Naive B cell (primary cell): Measurements from ENCODE around the gene ZP4. TPM values are rescaled to one million over a fixed set of nuclear protein-coding genes. Genes with fewer than 3 reads are reported as not detected.

Source experiments
- ATAC-seq, 2 donors: fragments of 150-1000 bp; cut with Tn5 transposase; 2 replicates each; pipeline ENCODE4 v1.10.0; 2021; ENCODE audit warnings: low read depth in 2 of 2, mild to moderate bottlenecking in 2 of 2, moderate library complexity in 2 of 2
- DNase-seq: peaks from one replicate; pipeline ENCODE4 v3.0.0; 2022
- H3K27ac Mint-ChIP-seq, 6 donors: one replicate each; pipeline ENCODE4 v1.8.0; 2020 to 2022; ENCODE audit warnings: mild to moderate bottlenecking in 6 of 6, mixed read lengths in 6 of 6, moderate library complexity in 5 of 6, inconsistent platforms in 2 of 6
- H3K27me3 Mint-ChIP-seq, 3 donors: one replicate each; pipeline ENCODE4 v1.8.0; 2021 to 2022; ENCODE audit warnings: mixed read lengths in 3 of 3, mild to moderate bottlenecking in 1 of 3
- H3K36me3 Mint-ChIP-seq, 2 donors: one replicate each; pipeline ENCODE4 v1.8.0; 2020 to 2022; ENCODE audit warnings: mixed read lengths in 2 of 2, inconsistent platforms in 1 of 2, mild to moderate bottlenecking in 1 of 2
- H3K4me1 Mint-ChIP-seq, 3 donors: one replicate each; pipeline ENCODE4 v1.8.0; 2020 to 2022; ENCODE audit warnings: mixed read lengths in 3 of 3, inconsistent platforms in 1 of 3, mild to moderate bottlenecking in 1 of 3, moderate library complexity in 1 of 3
- H3K4me3 Mint-ChIP-seq, 8 donors: one replicate each; pipeline ENCODE4 v1.8.0; 2020 to 2022; ENCODE audit warnings: mild to moderate bottlenecking in 8 of 8, mixed read lengths in 8 of 8, moderate library complexity in 8 of 8, inconsistent platforms in 2 of 8
- H3K9me3 Mint-ChIP-seq, 7 donors: one replicate each; pipeline ENCODE4 v1.8.0; 2020 to 2022; ENCODE audit warnings: mixed read lengths in 7 of 7, mild to moderate bottlenecking in 5 of 7, inconsistent platforms in 2 of 7, moderate library complexity in 1 of 7
- polyA plus RNA-seq, 6 donors: library from polyadenylated mRNA; unstranded; fragments of 300-500 nt; fragmentation: Illumina TruSeq; gene quantifications; one replicate each; pipeline ENCODE4 v1.2.3, GENCODE V29; 2021; ENCODE audit warnings: low read depth in 6 of 6

ZP4 gene
- not detected for polyA plus RNA-seq

- Mint-ChIP-seq H3K4me1 (no peaks in the 10 kb centered on the region), H3K9me3 (peaks cover 0 to 5% (median 0%) of the 10 kb centered on the region in 7 donors)
These were observed at the start of gene ZP4 for GRCh38 chr1:237890822-237891221. ZP4 (minus strand) TSS chr1:237890922; CDS start chr1:237890635, 287 bp downstream.

GRCh38 chr1:237938553-237938952 lies 47.8 kb upstream of the ZP4 start:
- DNase-seq = no peak
- no peak for ATAC-seq
- peaks cover 0 to 8% (median 4%) of the 10 kb centered on the region in 7 donors for H3K9me3 Mint-ChIP-seq
- H3K4me3 Mint-ChIP-seq = no peak overlapping the region
- H3K36me3 Mint-ChIP-seq = no peaks in the 10 kb centered on the region
- no peaks in the 10 kb centered on the region for H3K4me1 Mint-ChIP-seq
- no peak overlapping the region for H3K27ac Mint-ChIP-seq
- no peaks in the 10 kb centered on the region for H3K27me3 Mint-ChIP-seq

More at GRCh38 chr1:237890822-237891221, at the start of gene ZP4:
- ATAC-seq (no peak), DNase-seq (no peak)
- H3K4me3 Mint-ChIP-seq = no peak within 1 kb of the TSS
- H3K27ac Mint-ChIP-seq = no peak within 1 kb of the TSS
- no peaks in the 10 kb centered on the region for H3K27me3 Mint-ChIP-seq
- no peaks in the 10 kb centered on the region for H3K36me3 Mint-ChIP-seq

GRCh38 chr1:237938068-237938467 lies 47.3 kb upstream of the ZP4 start:
- H3K4me3 Mint-ChIP-seq = no peak overlapping the region
- H3K36me3 Mint-ChIP-seq = no peaks in the 10 kb centered on the region
- H3K27me3 Mint-ChIP-seq = no peaks in the 10 kb centered on the region
- H3K9me3 Mint-ChIP-seq = peaks cover 0 to 8% (median 4%) of the 10 kb centered on the region in 7 donors
- H3K27ac Mint-ChIP-seq = no peak overlapping the region
- DNase-seq = no peak
- no peaks in the 10 kb centered on the region for H3K4me1 Mint-ChIP-seq
- ATAC-seq = no peak

GRCh38 chr1:237932816-237933215 lies 42.1 kb upstream of the ZP4 start:
- DNase-seq (no peak), ATAC-seq (no peak)
- Mint-ChIP-seq H3K4me3 (no peak overlapping the region), H3K9me3 (peaks cover 0 to 10% (median 0%) of the 10 kb centered on the region in 7 donors), H3K27ac (no peak overlapping the region), H3K27me3 (no peaks in the 10 kb centered on the region), H3K36me3 (no peaks in the 10 kb centered on the region), H3K4me1 (no peaks in the 10 kb centered on the region)

GRCh38 chr1:237931581-237931980 lies 40.9 kb upstream of the ZP4 start:
- Mint-ChIP-seq H3K4me1 (no peaks in the 10 kb centered on the region), H3K9me3 (peaks cover 0 to 8% (median 0%) of the 10 kb centered on the region in 7 donors), H3K4me3 (no peak overlapping the region), H3K27me3 (no peaks in the 10 kb centered on the region), H3K36me3 (no peaks in the 10 kb centered on the region), H3K27ac (no peak overlapping the region)
- ATAC-seq (no peak), DNase-seq (no peak)

GRCh38 chr1:237927198-237927597 lies 36.5 kb upstream of the ZP4 start:
- Mint-ChIP-seq H3K27ac (no peak overlapping the region), H3K9me3 (peaks cover 0 to 5% (median 0%) of the 10 kb centered on the region in 7 donors), H3K4me3 (no peak overlapping the region), H3K36me3 (no peaks in the 10 kb centered on the region), H3K27me3 (no peaks in the 10 kb centered on the region), H3K4me1 (no peaks in the 10 kb centered on the region)
- DNase-seq (no peak), ATAC-seq (no peak)

GRCh38 chr1:237921306-237921705 lies 30.6 kb upstream of the ZP4 start:
- peaks cover 2 to 15% (median 9%) of the 10 kb centered on the region in 7 donors for H3K9me3 Mint-ChIP-seq
- no peak overlapping the region for H3K4me3 Mint-ChIP-seq
- H3K4me1 Mint-ChIP-seq = no peaks in the 10 kb centered on the region
- H3K27me3 Mint-ChIP-seq = no peaks in the 10 kb centered on the region
- ATAC-seq = no peak
- H3K27ac Mint-ChIP-seq = no peak overlapping the region
- DNase-seq = no peak
- H3K36me3 Mint-ChIP-seq = no peaks in the 10 kb centered on the region

GRCh38 chr1:237913345-237913744 lies 22.6 kb upstream of the ZP4 start:
- Mint-ChIP-seq H3K4me1 (no peaks in the 10 kb centered on the region), H3K27ac (no peak overlapping the region), H3K9me3 (peaks cover 10 to 45% (median 16%) of the 10 kb centered on the region in 7 donors), H3K36me3 (no peaks in the 10 kb centered on the region), H3K4me3 (no peak overlapping the region), H3K27me3 (no peaks in the 10 kb centered on the region)
- no peak for DNase-seq
- ATAC-seq = no peak

- no peaks in the 10 kb centered on the region for H3K4me1 Mint-ChIP-seq
These were observed 21.2 kb upstream of the ZP4 start for GRCh38 chr1:237911911-237912310.

GRCh38 chr1:237910834-237911233 lies 20.1 kb upstream of the ZP4 start:
- H3K9me3 Mint-ChIP-seq = peaks cover 2 to 28% (median 13%) of the 10 kb centered on the region in 7 donors
- no peak for DNase-seq
- H3K27ac Mint-ChIP-seq = no peak overlapping the region
- H3K36me3 Mint-ChIP-seq = no peaks in the 10 kb centered on the region
- ATAC-seq = no peak
- H3K4me3 Mint-ChIP-seq = no peak overlapping the region
- no peaks in the 10 kb centered on the region for H3K27me3 Mint-ChIP-seq
- H3K4me1 Mint-ChIP-seq = no peaks in the 10 kb centered on the region

More at GRCh38 chr1:237911911-237912310, 21.2 kb upstream of the ZP4 start:
- DNase-seq = no peak
- H3K9me3 Mint-ChIP-seq = peaks cover 8 to 38% (median 14%) of the 10 kb centered on the region in 7 donors
- no peak for ATAC-seq
- no peak overlapping the region for H3K27ac Mint-ChIP-seq
- H3K4me3 Mint-ChIP-seq = no peak overlapping the region
- H3K36me3 Mint-ChIP-seq = no peaks in the 10 kb centered on the region
- H3K27me3 Mint-ChIP-seq = no peaks in the 10 kb centered on the region

- ATAC-seq (no peak), DNase-seq (no peak)
- H3K27ac Mint-ChIP-seq = no peak overlapping the region
- H3K36me3 Mint-ChIP-seq = no peaks in the 10 kb centered on the region
- no peaks in the 10 kb centered on the region for H3K27me3 Mint-ChIP-seq
- no peaks in the 10 kb centered on the region for H3K4me1 Mint-ChIP-seq
- H3K9me3 Mint-ChIP-seq = peaks cover 0 to 9% (median 2%) of the 10 kb centered on the region in 7 donors
- no peak overlapping the region for H3K4me3 Mint-ChIP-seq
These were observed 13.2 kb upstream of the ZP4 start for GRCh38 chr1:237903961-237904360.

GRCh38 chr1:237902960-237903743 lies 12.4 kb upstream of the ZP4 start:
- Mint-ChIP-seq H3K27ac (no peak overlapping the region), H3K27me3 (no peaks in the 10 kb centered on the region), H3K9me3 (peaks cover 0 to 8% (median 2%) of the 10 kb centered on the region in 7 donors), H3K4me1 (no peaks in the 10 kb centered on the region), H3K36me3 (no peaks in the 10 kb centered on the region), H3K4me3 (no peak overlapping the region)
- ATAC-seq = no peak
- DNase-seq = no peak

- H3K4me1 Mint-ChIP-seq = no peaks in the 10 kb centered on the region
- no peak for DNase-seq
- H3K27me3 Mint-ChIP-seq = no peaks in the 10 kb centered on the region
- peaks cover 0 to 8% (median 2%) of the 10 kb centered on the region in 7 donors for H3K9me3 Mint-ChIP-seq
- no peak overlapping the region for H3K27ac Mint-ChIP-seq
- H3K36me3 Mint-ChIP-seq = no peaks in the 10 kb centered on the region
- H3K4me3 Mint-ChIP-seq = no peak overlapping the region
- ATAC-seq = no peak
These were observed 10.7 kb upstream of the ZP4 start for GRCh38 chr1:237901299-237901934.

GRCh38 chr1:237895630-237896029 lies 4.9 kb upstream of the ZP4 start:
- H3K4me1 Mint-ChIP-seq = no peaks in the 10 kb centered on the region
- no peaks in the 10 kb centered on the region for H3K36me3 Mint-ChIP-seq
- peaks cover 0 to 6% (median 2%) of the 10 kb centered on the region in 7 donors for H3K9me3 Mint-ChIP-seq
- no peak for DNase-seq
- no peaks in the 10 kb centered on the region for H3K27me3 Mint-ChIP-seq
- H3K4me3 Mint-ChIP-seq = no peak overlapping the region
- no peak overlapping the region for H3K27ac Mint-ChIP-seq
- ATAC-seq = no peak
